GM12892 (cell line): ENCODE measurements around the gene TAF6.

Source experiments
- POLR2A ChIP-seq: IDR thresholded peaks from 2 replicates; pipeline ENCODE4 v1.6.1; 2011; ENCODE audit warnings: low read depth, low read length, control low read depth
- POLR2AphosphoS5 ChIP-seq: IDR thresholded peaks from 2 replicates; pipeline ENCODE4 v1.6.1; 2011; ENCODE audit warnings: low read depth, low read length, control low read depth

- TF ChIP-seq POLR2A, result no peak
- no peak for TF ChIP-seq POLR2AphosphoS5
These were observed 43.9 kb upstream of the TAF6 start for GRCh38 chr7:100163006-100163531.
